ENCODE results near the gene ERGIC1. TPM values are rescaled to one million over a fixed set of nuclear protein-coding genes. Genes with fewer than 3 reads are reported as not detected.

Gene ERGIC1
- total RNA-seq, 1 donor from 2014 or later = 118 TPM

GRCh38 chr5:172920447-172920849 is 86.4 kb downstream of the ERGIC1 start:
- DNase-seq (ENCODE audit: low spot score) = no peak

- DNase-seq (ENCODE audit: low spot score) = no peak
These were observed 86.9 kb downstream of the ERGIC1 start for GRCh38 chr5:172920995-172921394.

GRCh38 chr5:172921906-172922305 is 87.9 kb downstream of the ERGIC1 start:
- no peak for DNase-seq (ENCODE audit: low spot score)

- no peak for DNase-seq (ENCODE audit: low spot score)
These were observed 89.5 kb downstream of the ERGIC1 start for GRCh38 chr5:172923539-172923938.

GRCh38 chr5:172925336-172925948 is 91.4 kb downstream of the ERGIC1 start:
- no peak for DNase-seq (ENCODE audit: low spot score)

GRCh38 chr5:172926008-172926523 is 92.0 kb downstream of the ERGIC1 start:
- DNase-seq (ENCODE audit: low spot score) = no peak

GRCh38 chr5:172926796-172927195 is 92.7 kb downstream of the ERGIC1 start:
- DNase-seq (ENCODE audit: low spot score) = no peak

- no peak for DNase-seq (ENCODE audit: low spot score)
These were observed 95.4 kb downstream of the ERGIC1 start for GRCh38 chr5:172929371-172929838.

GRCh38 chr5:172931001-172931536 is 97.0 kb downstream of the ERGIC1 start:
- DNase-seq (ENCODE audit: low spot score) = no peak

GRCh38 chr5:172932313-172933017 is 98.4 kb downstream of the ERGIC1 start:
- peak; percentile 67 for DNase-seq (ENCODE audit: low spot score)

GRCh38 chr5:172933238-172933637 is 99.2 kb downstream of the ERGIC1 start:
- no peak for DNase-seq (ENCODE audit: low spot score)

- no peak for DNase-seq (ENCODE audit: low spot score)
These were observed 101.0 kb downstream of the ERGIC1 start for GRCh38 chr5:172935096-172935495.

- no peak for DNase-seq (ENCODE audit: low spot score)
These were observed 102.3 kb downstream of the ERGIC1 start for GRCh38 chr5:172936401-172936800.

- DNase-seq (ENCODE audit: low spot score) = no peak
These were observed 105.0 kb downstream of the ERGIC1 start for GRCh38 chr5:172939071-172939470.

- DNase-seq (ENCODE audit: low spot score) = no peak
These were observed 105.7 kb downstream of the ERGIC1 start for GRCh38 chr5:172939611-172940267.

GRCh38 chr5:172940268-172941066 is 106.4 kb downstream of the ERGIC1 start:
- DNase-seq (ENCODE audit: low spot score) = no peak

- DNase-seq (ENCODE audit: low spot score) = no peak
These were observed 107.0 kb downstream of the ERGIC1 start for GRCh38 chr5:172941067-172941516.

- DNase-seq (ENCODE audit: low spot score) = no peak
These were observed 108.5 kb downstream of the ERGIC1 start for GRCh38 chr5:172942556-172942955.

- DNase-seq (ENCODE audit: low spot score) = no peak
These were observed 109.3 kb downstream of the ERGIC1 start for GRCh38 chr5:172943283-172943841.

GRCh38 chr5:172943906-172944305 is 109.9 kb downstream of the ERGIC1 start:
- no peak for DNase-seq (ENCODE audit: low spot score)

GRCh38 chr5:172944741-172945140 is 110.7 kb downstream of the ERGIC1 start:
- no peak for DNase-seq (ENCODE audit: low spot score)

Data from mucosa of gallbladder (tissue), 1 donor.